ENCODE data around the gene DNAJB1.

Gene DNAJB1

GRCh38 chr19:14502334-14503092 is 15.7 kb downstream of the DNAJB1 start:
- Histone ChIP-seq H3K27ac (ENCODE audit: low read length) (no peak overlapping the region), H3K27me3 (ENCODE audit: insufficient read depth, low read length) (no peaks in the 10 kb centered on the region), H3K4me1 (ENCODE audit: insufficient read depth, low read length) (no peaks in the 10 kb centered on the region), H3K4me3 (ENCODE audit: low read length) (no peak overlapping the region), H3K9me3 (ENCODE audit: insufficient read depth, low read depth, low read length) (no peaks in the 10 kb centered on the region), H3K9ac (ENCODE audit: low read depth, low read length) (no peak overlapping the region), H3K36me3 (ENCODE audit: insufficient read depth, low read depth, low read length) (no peaks in the 10 kb centered on the region)

- Histone ChIP-seq H3K27me3 (ENCODE audit: insufficient read depth, low read length) (no peaks in the 10 kb centered on the region; the same call in 1 of the 2 replicates), H3K4me3 (ENCODE audit: low read length) (no peak overlapping the region), H3K27ac (ENCODE audit: low read length) (no peak overlapping the region), H3K9me3 (ENCODE audit: insufficient read depth, low read depth, low read length) (no peaks in the 10 kb centered on the region), H3K4me1 (ENCODE audit: insufficient read depth, low read length) (no peaks in the 10 kb centered on the region; the same call in 1 of the 2 replicates), H3K9ac (ENCODE audit: low read depth, low read length) (no peak overlapping the region), H3K36me3 (ENCODE audit: insufficient read depth, low read depth, low read length) (0 out of 2 replicates have a peak, but pooled peaks cover 6% of the 10 kb centered on the region)
Measured at GRCh38 chr19:14497228-14497921, 20.8 kb downstream of the DNAJB1 start.

GRCh38 chr19:14496834-14497227 is 21.4 kb downstream of the DNAJB1 start:
- H3K9ac ChIP-seq (ENCODE audit: low read depth, low read length) = no peak overlapping the region

GRCh38 chr19:14496029-14496833 is 22.0 kb downstream of the DNAJB1 start, which contains the start of gene GIPC1:
Gene GIPC1, minus strand, starts transcription at chr19:14496127. Its CDS starts 13,151 bp downstream, at chr19:14482976.
- peaks cover 10% of the 10 kb centered on the region; the same call in 1 of the 2 replicates for H3K36me3 ChIP-seq (ENCODE audit: insufficient read depth, low read depth, low read length)
- peak within 1 kb of the TSS; percentile 86 for H3K4me3 ChIP-seq (ENCODE audit: low read length)
- no peak within 1 kb of the TSS for H3K27ac ChIP-seq (ENCODE audit: low read length)
- H3K27me3 ChIP-seq (ENCODE audit: insufficient read depth, low read length) = no peaks in the 10 kb centered on the region; the same call in 1 of the 2 replicates
- H3K9ac ChIP-seq (ENCODE audit: low read depth, low read length) = peak within 1 kb of the TSS; percentile 78; the same call in 1 of the 2 replicates
- H3K4me1 ChIP-seq (ENCODE audit: insufficient read depth, low read length) = no peaks in the 10 kb centered on the region; the same call in 1 of the 2 replicates
- H3K9me3 ChIP-seq (ENCODE audit: insufficient read depth, low read depth, low read length) = no peaks in the 10 kb centered on the region

More at GRCh38 chr19:14496834-14497227, 21.4 kb downstream of the DNAJB1 start:
- peak overlapping the region; percentile 38; the same call in 1 of the 2 replicates for H3K4me3 ChIP-seq (ENCODE audit: low read length)
- H3K9me3 ChIP-seq (ENCODE audit: insufficient read depth, low read depth, low read length) = no peaks in the 10 kb centered on the region
- no peak overlapping the region for H3K27ac ChIP-seq (ENCODE audit: low read length)
- no peaks in the 10 kb centered on the region; the same call in 1 of the 2 replicates for H3K4me1 ChIP-seq (ENCODE audit: insufficient read depth, low read length)
- H3K36me3 ChIP-seq (ENCODE audit: insufficient read depth, low read depth, low read length) = 0 out of 2 replicates have a peak, but pooled peaks cover 6% of the 10 kb centered on the region
- H3K27me3 ChIP-seq (ENCODE audit: insufficient read depth, low read length) = no peaks in the 10 kb centered on the region; the same call in 1 of the 2 replicates

GRCh38 chr19:14495672-14496028 is 22.5 kb downstream of the DNAJB1 start:
- Histone ChIP-seq H3K9me3 (ENCODE audit: insufficient read depth, low read depth, low read length) (no peaks in the 10 kb centered on the region), H3K36me3 (ENCODE audit: insufficient read depth, low read depth, low read length) (peaks cover 14% of the 10 kb centered on the region; the same call in 1 of the 2 replicates), H3K27me3 (ENCODE audit: insufficient read depth, low read length) (no peaks in the 10 kb centered on the region; the same call in 1 of the 2 replicates), H3K27ac (ENCODE audit: low read length) (no peak overlapping the region), H3K9ac (ENCODE audit: low read depth, low read length) (peak overlapping the region; percentile 78; the same call in 1 of the 2 replicates), H3K4me1 (ENCODE audit: insufficient read depth, low read length) (no peaks in the 10 kb centered on the region; the same call in 1 of the 2 replicates), H3K4me3 (ENCODE audit: low read length) (peak overlapping the region; percentile 86)

GRCh38 chr19:14494910-14495671 is 23.1 kb downstream of the DNAJB1 start:
- Histone ChIP-seq H3K9ac (ENCODE audit: low read depth, low read length) (peak overlapping the region; percentile 78; the same call in 1 of the 2 replicates), H3K27me3 (ENCODE audit: insufficient read depth, low read length) (no peaks in the 10 kb centered on the region; the same call in 1 of the 2 replicates), H3K4me3 (ENCODE audit: low read length) (peak overlapping the region; percentile 86), H3K36me3 (ENCODE audit: insufficient read depth, low read depth, low read length) (peaks cover 14% of the 10 kb centered on the region; the same call in 1 of the 2 replicates), H3K4me1 (ENCODE audit: insufficient read depth, low read length) (no peaks in the 10 kb centered on the region; the same call in 1 of the 2 replicates), H3K27ac (ENCODE audit: low read length) (no peak overlapping the region), H3K9me3 (ENCODE audit: insufficient read depth, low read depth, low read length) (no peaks in the 10 kb centered on the region)

GRCh38 chr19:14494411-14494810 is 23.8 kb downstream of the DNAJB1 start:
- H3K27ac ChIP-seq (ENCODE audit: low read length) = no peak overlapping the region
- no peak overlapping the region for H3K9ac ChIP-seq (ENCODE audit: low read depth, low read length)
- H3K4me3 ChIP-seq (ENCODE audit: low read length) = no peak overlapping the region

GRCh38 chr19:14492756-14493337 is 25.4 kb downstream of the DNAJB1 start:
- H3K36me3 ChIP-seq (ENCODE audit: insufficient read depth, low read depth, low read length) = peaks cover 26% of the 10 kb centered on the region
- H3K27ac ChIP-seq (ENCODE audit: low read length) = no peak overlapping the region
- H3K4me3 ChIP-seq (ENCODE audit: low read length) = no peak overlapping the region
- no peaks in the 10 kb centered on the region; the same call in 1 of the 2 replicates for H3K27me3 ChIP-seq (ENCODE audit: insufficient read depth, low read length)
- no peak overlapping the region for H3K9ac ChIP-seq (ENCODE audit: low read depth, low read length)
- H3K4me1 ChIP-seq (ENCODE audit: insufficient read depth, low read length) = no peaks in the 10 kb centered on the region; the same call in 1 of the 2 replicates
- H3K9me3 ChIP-seq (ENCODE audit: insufficient read depth, low read depth, low read length) = no peaks in the 10 kb centered on the region

More at GRCh38 chr19:14494411-14494810, 23.8 kb downstream of the DNAJB1 start:
- Histone ChIP-seq H3K9me3 (ENCODE audit: insufficient read depth, low read depth, low read length) (no peaks in the 10 kb centered on the region), H3K36me3 (ENCODE audit: insufficient read depth, low read depth, low read length) (peaks cover 20% of the 10 kb centered on the region), H3K4me1 (ENCODE audit: insufficient read depth, low read length) (no peaks in the 10 kb centered on the region; the same call in 1 of the 2 replicates), H3K27me3 (ENCODE audit: insufficient read depth, low read length) (no peaks in the 10 kb centered on the region; the same call in 1 of the 2 replicates)

- H3K27ac ChIP-seq (ENCODE audit: low read length) = no peak overlapping the region
- H3K27me3 ChIP-seq (ENCODE audit: insufficient read depth, low read length) = no peaks in the 10 kb centered on the region
- no peak overlapping the region for H3K9ac ChIP-seq (ENCODE audit: low read depth, low read length)
- peaks cover 21% of the 10 kb centered on the region for H3K36me3 ChIP-seq (ENCODE audit: insufficient read depth, low read depth, low read length)
- H3K4me1 ChIP-seq (ENCODE audit: insufficient read depth, low read length) = no peaks in the 10 kb centered on the region
- H3K9me3 ChIP-seq (ENCODE audit: insufficient read depth, low read depth, low read length) = no peaks in the 10 kb centered on the region
- H3K4me3 ChIP-seq (ENCODE audit: low read length) = no peak overlapping the region
Measured at GRCh38 chr19:14487370-14488125, 30.6 kb downstream of the DNAJB1 start.
